Right lobe of liver (tissue), 6 donors: ENCODE results near the gene ING5. TPM values are rescaled to one million over a fixed set of nuclear protein-coding genes. Genes with fewer than 3 reads are reported as not detected.

ENCODE experiments used
- ATAC-seq, 4 donors: fragments of 200-7000 bp; cut with Tn5 transposase; one replicate each; pipeline ENCODE4 v1.9.1; 2020; ENCODE audit warnings: mild to moderate bottlenecking in 4 of 4, moderate library complexity in 4 of 4
- DNase-seq, 3 donors: peaks; one replicate each; pipeline ENCODE4 v3.0.0-alpha.2; 2020
- H3K27ac ChIP-seq, 3 donors: fragments of 200-600 bp; one replicate each; pipeline ENCODE4 v1.8.0; 2022
- H3K27me3 ChIP-seq, 2 donors: fragments of 200-600 bp; one replicate each; pipeline ENCODE4 v1.8.0; 2022
- H3K36me3 ChIP-seq, 4 donors: fragments of 200-600 bp; sonication (generic) in 1 of 4; one replicate each; pipeline versions ENCODE4 v1.5.1 to v1.8.0; 2017 to 2022; ENCODE audit warnings: control low read depth in 1 of 4
- H3K4me1 ChIP-seq, 4 donors: fragments of 200-600 bp; sonication (generic) in 1 of 4; one replicate each; pipeline versions ENCODE4 v1.5.1 to v1.8.0; 2017 to 2022; ENCODE audit warnings: control low read depth in 1 of 4
- H3K4me3 ChIP-seq, 3 donors: fragments of 200-600 bp; one replicate each; pipeline ENCODE4 v1.8.0; 2022
- H3K9me3 ChIP-seq, 4 donors: fragments of 200-600 bp; sonication (generic) in 1 of 4; one replicate each; pipeline versions ENCODE4 v1.5.1 to v1.8.0; 2017 to 2022; ENCODE audit warnings: control low read depth in 1 of 4
- CTCF ChIP-seq, 4 donors: fragments of 200-600 bp in 3 of 4; fragments of 450-650 bp in 1 of 4; IDR thresholded peaks; one replicate each; pipeline versions ENCODE4 v1.5.1 to v1.8.0; 2016 to 2022; ENCODE audit warnings: antibody characterized with exemption in 4 of 4, mild to moderate bottlenecking in 2 of 4
- POLR2A ChIP-seq: fragments of 450-650 bp; IDR thresholded peaks from one replicate; pipeline ENCODE4 v1.6.1; 2017; ENCODE audit warnings: antibody characterized with exemption, mild to moderate bottlenecking
- WGBS: methylation state at CpG from one replicate; pipeline ENCODE4 v1.1.6; 2018; ENCODE audit warnings: low coverage, low lambda C conversion rate; ENCODE audit not compliant: insufficient coverage; ENCODE audit errors: missing lambda C conversion rate; 5-methylcytosine and 5-hydroxymethylcytosine counted together
- intact Hi-C, 2 donors: fragments of 100-400 bp; cut with DNase I; formaldehyde crosslinking; loops; one replicate each; pipeline versions ENCODE4 v1.11.2 to v1.14.1; 2022
- total RNA-seq, 6 experiments: library from RNA; depleted of rRNA in 2 of 6; stranded (reverse); fragments of >200 nt in 2 of 6; fragmentation: NEBNext Ultra II Directional in 3 of 6; extraction: Animal tissue kit (Norgen Biotek cat#: 25700) in 3 of 6; gene quantifications; one replicate each; pipeline versions ENCODE4 v1.1.0 to v1.2.4, GENCODE V29; 2016 to 2023
- donor health status: DM: no; HTN: yes; CAD: no.
- donor health status: DM: no; HTN: no; CAD: no.
- donor health status: DM: no; HTN: no; CAD: no.
- donor health status: DM: no; HTN: yes; CAD: no.
- donor health status: DM: no; HTN: yes; CAD: no.

ING5 gene
- total RNA-seq, 6 experiments from 2014 or later: 8.2 to 20.3 (median 13.0) TPM

- Histone ChIP-seq H3K27me3 (no peaks in the 10 kb centered on the region), H3K4me1 (no peaks in the 10 kb centered on the region), H3K4me3 (no peak overlapping the region), H3K27ac (no peak overlapping the region), H3K36me3 (peaks cover 0 to 8% (median 0%) of the 10 kb centered on the region in 4 donors), H3K9me3 (no peaks in the 10 kb centered on the region)
- no peak for TF ChIP-seq CTCF (IDR thresholded peaks at IDR 0.05)
- 98% methylated on average over 3 of the region's 4 CpGs for WGBS
- ATAC-seq (no peak), DNase-seq (no peak)
- intact Hi-C loops: no loop called here
Observed at GRCh38 chr2:241695651-241696050, 6.2 kb upstream of the ING5 start.

GRCh38 chr2:241701149-241701398 is 765 bp upstream of the ING5 start:
- no peak for DNase-seq
- Histone ChIP-seq H3K4me3 (peak overlapping the region; percentile 95 to 99 (median 96)), H3K9me3 (no peaks in the 10 kb centered on the region), H3K27ac (peak overlapping the region in 2 of 3 donors; percentile 80 to 86), H3K4me1 (peaks cover 0 to 9% (median 0%) of the 10 kb centered on the region in 4 donors), H3K27me3 (no peaks in the 10 kb centered on the region), H3K36me3 (peaks cover 0 to 14% (median 0%) of the 10 kb centered on the region in 4 donors)
- intact Hi-C loops: no loop called here
- WGBS: 4% methylated on average over 15 of the region's 17 CpGs
- no peak for TF ChIP-seq POLR2A
- peak; percentile 36 to 57 (median 43) for TF ChIP-seq CTCF (IDR thresholded peaks at IDR 0.05)
- no peak for ATAC-seq

- intact Hi-C loops: no loop called here
- Histone ChIP-seq H3K9me3 (no peaks in the 10 kb centered on the region), H3K27ac (peak overlapping the region; percentile 79 to 86 (median 80)), H3K27me3 (no peaks in the 10 kb centered on the region), H3K4me1 (peaks cover 0 to 9% (median 0%) of the 10 kb centered on the region in 4 donors), H3K36me3 (peaks cover 0 to 21% (median 2%) of the 10 kb centered on the region in 4 donors), H3K4me3 (peak overlapping the region; percentile 95 to 99 (median 96))
- DNase-seq (peak; percentile 92 to 94 (median 93)), ATAC-seq (peak; percentile 85 to 92 (median 89))
- WGBS: no CpG with 5 or more reads among the region's 98 CpGs
- TF ChIP-seq POLR2A: no peak
- peak; percentile 32 to 45 (median 36) for TF ChIP-seq CTCF (IDR thresholded peaks at IDR 0.05)
Observed at GRCh38 chr2:241702155-241703031, 554 bp downstream of the ING5 start.

- Histone ChIP-seq H3K36me3 (peaks cover 0 to 27% (median 4%) of the 10 kb centered on the region in 4 donors), H3K4me3 (peak overlapping the region; percentile 86 to 99 (median 95)), H3K9me3 (no peaks in the 10 kb centered on the region), H3K4me1 (peaks cover 0 to 9% (median 0%) of the 10 kb centered on the region in 4 donors), H3K27me3 (no peaks in the 10 kb centered on the region), H3K27ac (no peak overlapping the region)
- WGBS: 65% methylated on average over 7 of the region's 11 CpGs
- intact Hi-C loops: no loop called here
- ATAC-seq (peak in 1 of 4 donors; percentile 5), DNase-seq (no peak)
- TF ChIP-seq CTCF (IDR thresholded peaks at IDR 0.05): no peak
- no peak for TF ChIP-seq POLR2A
Observed at GRCh38 chr2:241703032-241703604, 1.3 kb downstream of the ING5 start.
